Mesenteric fat pad (tissue), 1 donor: ENCODE results near the gene FBXO36. TPM values are rescaled to one million over a fixed set of nuclear protein-coding genes. Genes with fewer than 3 reads are reported as not detected.
"Not testable (repeated sequence)": the region's sequence is repeated elsewhere in the genome, so short reads cannot be mapped to it uniquely, and the experiment has no call there.

Experiments used
- DNase-seq: peaks from one replicate; pipeline ENCODE4 v3.0.0-alpha.2; 2020; ENCODE audit warnings: low spot score
- long read RNA-seq: library from polyadenylated mRNA; unstranded; transcript quantifications from one replicate; pipeline ENCODE4 v2.0.0, GENCODE V29; 2020
- total RNA-seq: library from RNA; stranded (reverse); fragmentation: NEBNext Ultra II Directional; extraction: Animal tissue kit (Norgen Biotek cat#: 25700); gene quantifications from one replicate; pipeline ENCODE4 v1.2.1, GENCODE V29; 2021
- donor health status: DM: yes; HTN: yes; CAD: no.

Gene FBXO36, protein sequence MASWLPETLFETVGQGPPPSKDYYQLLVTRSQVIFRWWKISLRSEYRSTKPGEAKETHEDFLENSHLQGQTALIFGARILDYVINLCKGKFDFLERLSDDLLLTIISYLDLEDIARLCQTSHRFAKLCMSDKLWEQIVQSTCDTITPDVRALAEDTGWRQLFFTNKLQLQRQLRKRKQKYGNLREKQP
- total RNA-seq, result 3.0 TPM
- long read RNA-seq, partial matches to known transcripts, result 0 of 3 reads
- long read RNA-seq, other reads (novel, unspliced or antisense), result 1 of 3 reads

DNA sequence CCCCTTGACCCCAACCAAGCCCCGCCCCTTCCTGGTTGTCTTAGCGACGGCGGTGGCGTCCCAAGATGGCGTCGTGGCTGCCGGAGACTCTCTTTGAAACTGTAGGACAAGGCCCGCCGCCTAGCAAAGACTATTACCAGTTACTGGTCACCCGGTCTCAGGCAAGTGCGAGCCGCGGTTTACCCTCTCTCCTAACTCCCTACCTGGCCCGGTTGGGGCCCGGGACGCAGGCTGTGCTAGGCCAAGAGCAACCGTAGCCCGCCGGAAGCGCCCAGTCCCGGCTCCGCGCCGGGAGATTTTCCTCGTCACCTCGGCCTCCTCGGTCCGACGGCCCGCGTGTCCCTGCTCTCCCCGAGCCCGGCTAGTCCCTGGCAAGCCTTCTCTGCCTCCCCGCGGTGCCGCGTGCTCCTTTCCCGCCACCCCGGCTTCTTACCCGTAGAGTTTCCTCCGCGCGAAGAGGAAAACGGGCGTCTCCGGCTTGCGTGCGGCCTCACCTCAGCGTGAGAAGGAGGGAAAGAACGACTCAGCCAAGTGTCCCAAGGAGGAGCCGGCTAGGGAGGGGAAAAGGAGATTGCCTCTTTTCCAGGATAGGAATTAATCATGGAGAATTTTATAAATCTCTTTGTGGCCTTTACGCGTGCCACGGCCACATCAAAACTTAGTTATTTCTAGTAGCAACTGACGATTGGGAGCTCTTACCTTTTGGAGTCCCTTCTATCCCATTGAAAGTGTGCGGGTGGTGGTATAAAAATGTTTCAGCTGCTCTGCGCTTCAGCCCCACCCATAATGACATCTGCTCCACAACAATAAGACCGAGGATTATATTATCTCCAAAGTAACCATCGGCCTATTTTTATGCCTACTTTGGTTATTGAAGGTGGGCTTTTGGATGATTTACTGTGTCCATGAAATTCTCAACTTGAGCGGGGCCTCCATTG lies at the start of gene FBXO36:
Gene FBXO36, plus strand, starts transcription at position 55 of the 938 bp plus-strand sequence. Its CDS starts 11 bp downstream, at position 66.
- peak; percentile 93 for DNase-seq

DNA sequence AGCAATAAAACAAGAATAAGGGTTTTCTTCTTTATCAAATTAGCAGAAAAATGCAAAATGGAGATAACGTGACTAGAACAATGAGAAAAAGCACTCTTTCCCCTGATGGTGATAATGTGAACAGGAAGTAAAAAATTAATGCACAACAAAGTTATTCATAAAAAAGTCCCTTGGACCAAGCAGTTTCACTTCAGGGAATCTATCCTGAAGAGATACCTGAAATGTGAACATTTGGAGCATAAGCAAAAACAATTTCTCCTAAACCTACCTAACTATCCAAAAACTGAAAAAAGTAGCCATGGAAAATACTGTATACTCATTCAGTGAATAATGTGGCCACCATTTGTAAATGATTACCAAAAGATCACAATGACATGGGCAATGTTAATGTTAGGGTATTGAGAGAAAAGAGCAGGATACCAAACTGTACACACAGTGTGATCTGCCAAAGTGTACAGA lies 49.2 kb upstream of the FBXO36 start:
- no peak for DNase-seq

DNA sequence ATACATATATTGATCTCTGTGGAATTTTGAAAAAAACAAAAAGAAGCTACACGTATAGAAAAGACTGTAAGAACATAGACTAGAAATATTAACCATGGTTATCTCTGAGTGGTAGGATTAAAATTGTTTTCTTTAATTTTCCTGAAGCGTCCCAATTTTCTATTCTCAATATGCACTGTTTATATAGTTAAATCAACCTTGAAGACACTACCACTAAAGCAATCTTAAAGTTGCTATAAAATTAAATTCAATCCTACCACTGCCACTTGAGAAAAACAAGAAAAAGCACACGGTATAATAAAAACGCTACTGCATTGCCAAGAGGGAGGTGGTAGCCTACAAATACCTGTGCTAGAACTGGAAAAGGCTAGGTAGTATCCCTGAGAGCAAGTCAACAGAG lies 47.7 kb upstream of the FBXO36 start:
- DNase-seq, result no peak

DNA sequence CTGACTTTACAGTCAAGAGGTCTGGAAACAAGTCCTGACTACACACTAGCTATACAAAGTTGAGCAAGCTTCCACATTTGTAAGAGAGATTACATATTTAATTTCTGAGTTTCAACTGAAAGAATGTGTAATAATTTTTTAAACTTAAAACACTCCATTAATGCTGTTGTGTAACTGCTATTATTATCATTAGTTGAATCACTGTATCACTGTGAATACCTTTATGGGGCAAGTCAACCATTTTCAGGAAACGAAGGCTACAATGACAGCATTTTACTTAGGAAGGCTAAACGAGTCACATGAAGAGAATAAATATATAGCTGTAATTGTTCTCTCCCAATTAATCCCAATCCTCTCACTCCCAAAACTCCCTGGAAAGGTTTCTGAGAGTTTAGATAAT lies 46.8 kb upstream of the FBXO36 start:
- no peak for DNase-seq

- DNase-seq, result no peak
These were observed 42.9 kb upstream of the FBXO36 start for GRCh38 chr2:229879191-229879950.

GRCh38 chr2:229880892-229881586 lies 41.3 kb upstream of the FBXO36 start:
- DNase-seq, result no peak

GRCh38 chr2:229882583-229882982 lies 39.7 kb upstream of the FBXO36 start:
- DNase-seq, result no peak

- no peak for DNase-seq
These were observed 37.3 kb upstream of the FBXO36 start for GRCh38 chr2:229884775-229885699.

DNA sequence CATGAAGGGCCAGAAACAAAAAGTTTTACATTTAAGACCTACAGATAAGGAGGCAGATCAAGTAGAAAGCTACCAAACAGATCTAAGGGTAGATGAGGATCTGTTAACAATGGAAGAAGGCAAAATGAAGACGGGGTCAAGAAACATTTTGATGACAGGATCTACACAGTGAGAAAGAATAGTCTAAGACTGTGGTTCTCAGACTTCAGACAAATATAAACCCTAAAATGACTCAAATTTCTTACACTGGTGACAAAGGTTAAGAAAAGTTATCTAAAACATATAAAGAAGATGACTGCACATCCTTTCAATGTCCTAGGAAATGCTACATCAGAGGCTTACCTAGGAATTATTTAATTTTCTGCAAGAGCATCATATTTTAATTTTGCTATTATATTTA lies 34.9 kb upstream of the FBXO36 start:
- no peak for DNase-seq

- DNase-seq, result no peak
These were observed 34.3 kb upstream of the FBXO36 start for GRCh38 chr2:229888031-229888430.

DNA sequence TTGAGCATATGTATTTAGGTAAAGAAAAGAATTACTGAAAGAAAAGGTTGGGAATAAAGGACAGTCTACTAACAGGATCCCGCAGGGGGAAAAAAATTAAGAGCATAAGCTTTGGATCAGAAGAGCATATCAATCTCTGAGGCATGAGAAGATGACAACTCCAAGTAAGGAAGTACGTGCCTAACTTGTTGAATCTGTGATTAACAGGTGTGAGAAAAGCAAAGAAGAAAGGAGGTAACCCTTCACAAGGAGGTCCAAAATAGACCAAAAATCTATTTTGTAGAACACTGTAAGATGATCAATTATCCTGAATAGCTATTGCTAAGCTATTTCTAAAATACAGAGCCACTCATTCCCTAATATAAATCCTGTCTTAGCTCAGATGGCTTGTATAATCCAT lies 33.3 kb upstream of the FBXO36 start:
- no peak for DNase-seq

DNA sequence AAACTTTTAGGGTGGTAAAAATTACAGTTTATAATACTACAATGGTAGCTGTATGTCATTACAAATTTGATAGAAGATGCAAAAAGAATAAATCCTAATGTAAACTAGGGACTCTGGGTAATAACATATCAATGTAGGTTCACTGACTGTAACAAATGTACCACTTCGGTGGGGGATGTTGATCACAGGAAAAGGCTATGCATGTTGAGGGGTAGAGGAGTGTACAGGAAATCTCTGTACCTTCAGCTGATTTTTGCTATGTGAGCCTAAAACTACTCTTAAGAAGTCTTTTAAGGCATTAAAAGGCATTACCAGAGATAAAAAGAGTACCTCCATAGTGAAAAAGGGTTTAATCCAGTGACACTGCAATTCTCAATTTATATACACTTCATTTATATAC lies 25.4 kb upstream of the FBXO36 start:
- no peak for DNase-seq

- no peak for DNase-seq
These were observed 22.7 kb upstream of the FBXO36 start for GRCh38 chr2:229899604-229900003.

- DNase-seq, result no peak
These were observed 22.3 kb upstream of the FBXO36 start for GRCh38 chr2:229900012-229900411.

GRCh38 chr2:229900514-229900913 lies 21.8 kb upstream of the FBXO36 start:
- not testable (repeated sequence) for DNase-seq

DNA sequence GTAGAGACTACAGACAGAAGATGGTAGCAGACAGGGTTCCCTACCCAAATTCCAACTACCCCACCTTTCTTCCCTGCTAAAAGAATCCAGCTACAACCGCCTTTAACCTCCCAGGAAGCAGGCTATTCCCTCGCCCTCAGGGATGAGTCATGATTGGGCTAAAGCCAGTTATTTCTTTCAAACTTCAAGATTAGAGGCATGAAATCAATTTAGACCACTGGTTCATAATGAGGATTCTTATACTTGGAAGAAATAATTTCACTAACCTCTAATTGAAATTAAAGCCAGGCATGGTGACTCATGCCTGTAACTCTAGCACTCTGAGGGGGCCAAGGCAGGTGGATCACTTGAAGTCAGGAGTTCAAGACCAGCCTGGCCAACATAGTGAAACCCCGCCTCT lies 20.5 kb upstream of the FBXO36 start:
- DNase-seq, result no peak

DNA sequence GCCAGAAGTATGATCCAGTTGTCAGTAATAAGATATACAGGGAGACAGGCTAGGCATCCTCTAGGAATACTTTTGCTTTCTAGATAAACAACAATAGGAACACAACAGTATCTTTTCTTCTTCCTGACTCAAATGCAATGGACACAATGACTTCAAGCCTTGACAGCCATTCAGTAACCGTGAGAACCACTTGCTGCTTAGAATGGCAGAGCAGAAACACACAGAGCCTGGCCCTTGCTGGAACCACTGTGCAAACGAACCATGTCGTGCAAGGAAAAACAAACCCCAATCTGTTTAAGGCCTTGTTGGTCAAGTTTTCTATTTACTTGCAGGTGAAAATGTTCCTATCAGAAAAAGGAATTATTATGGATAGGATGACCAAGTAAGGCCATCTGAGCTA lies 19.3 kb upstream of the FBXO36 start:
- no peak for DNase-seq

DNA sequence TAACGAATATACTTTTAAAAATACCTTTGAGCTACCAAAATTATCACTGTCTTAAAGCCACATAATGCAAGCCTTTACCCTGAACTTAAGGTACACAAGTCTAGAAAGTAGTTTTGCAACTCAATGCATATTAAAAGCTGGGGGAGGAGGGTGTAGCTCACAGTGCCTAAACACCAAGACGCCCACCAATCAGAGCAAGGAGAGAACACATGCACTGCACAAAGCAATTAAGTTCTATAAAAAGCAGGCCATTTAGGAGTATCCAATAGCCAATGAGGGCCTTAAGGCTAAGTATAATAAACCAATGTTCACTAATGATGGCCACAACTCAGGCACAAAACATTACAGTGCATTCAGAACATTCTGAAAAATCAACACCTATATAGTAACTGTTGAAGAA lies 16.7 kb upstream of the FBXO36 start:
- no peak for DNase-seq

DNA sequence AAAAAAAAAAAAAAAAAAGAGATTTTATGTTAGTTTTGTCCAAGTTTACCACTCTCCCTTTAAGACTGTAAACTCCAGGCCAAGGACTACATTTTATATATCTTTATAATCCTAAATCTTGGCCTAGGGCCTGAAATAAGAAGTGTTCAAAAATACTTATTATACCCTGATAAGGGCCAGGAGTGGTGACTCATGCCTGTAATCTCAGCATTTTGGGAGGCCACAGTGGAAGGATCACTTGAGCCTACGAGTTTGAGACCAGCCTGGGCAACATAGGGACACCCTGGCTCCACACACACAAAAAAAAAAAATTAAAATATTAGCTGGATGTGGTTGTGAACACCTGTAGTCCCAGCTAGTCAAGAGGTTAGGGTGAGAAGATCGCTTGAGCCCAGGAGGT lies 13.2 kb upstream of the FBXO36 start:
- no peak for DNase-seq
